Muscle layer of duodenum (tissue), 2 donors: ENCODE results near the gene ZDHHC3.

Experiments used
- H3K27ac ChIP-seq: one replicate; pipeline ENCODE4 v1.7.0; 2013; ENCODE audit warnings: mild to moderate bottlenecking, low read length
- H3K27me3 ChIP-seq: one replicate; pipeline ENCODE4 v1.7.0; 2013; ENCODE audit warnings: low read depth, mild to moderate bottlenecking, control low read depth, low read length
- H3K36me3 ChIP-seq, 2 donors: one replicate each; pipeline ENCODE4 v1.7.0; 2013; ENCODE audit warnings: low read length in 2 of 2, control low read depth in 1 of 2, mild to moderate bottlenecking in 1 of 2; ENCODE audit not compliant: insufficient read depth in 2 of 2, control insufficient read depth in 1 of 2
- H3K4me1 ChIP-seq, 2 donors: one replicate each; pipeline ENCODE4 v1.7.0; 2013; ENCODE audit warnings: low read length in 2 of 2, mild to moderate bottlenecking in 2 of 2, control low read depth in 1 of 2, moderate library complexity in 1 of 2; ENCODE audit not compliant: insufficient read depth in 2 of 2, control insufficient read depth in 1 of 2
- H3K4me3 ChIP-seq, 2 donors: one replicate each; pipeline ENCODE4 v1.7.0; 2013; ENCODE audit warnings: low read length in 2 of 2, low read depth in 1 of 2, mild to moderate bottlenecking in 1 of 2
- H3K9me3 ChIP-seq, 2 donors: one replicate each; pipeline ENCODE4 v1.7.0; 2013; ENCODE audit warnings: low read length in 2 of 2, control low read depth in 1 of 2, mild to moderate bottlenecking in 1 of 2; ENCODE audit not compliant: control insufficient read depth in 1 of 2
- donor health status: healthy.

ZDHHC3 gene

DNA sequence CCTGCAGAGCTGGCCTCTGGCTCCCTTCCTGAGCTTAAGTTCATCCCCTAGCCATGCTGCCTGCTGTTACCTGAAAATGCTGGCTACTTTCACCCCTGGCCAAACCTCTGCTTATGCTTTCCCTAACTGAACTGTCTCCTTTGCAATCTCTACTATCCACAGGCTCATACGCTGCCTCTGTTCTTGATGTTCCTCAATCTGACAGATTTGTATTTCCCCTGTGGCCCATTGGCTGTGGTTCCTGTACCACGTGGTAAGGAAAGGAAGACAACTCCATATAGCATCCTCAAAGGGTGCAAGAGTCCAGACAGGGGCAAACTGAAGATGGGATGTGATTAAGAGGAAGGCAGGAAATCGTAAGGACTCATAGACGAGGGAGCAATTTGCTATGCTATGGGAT is 68.4 kb downstream of the ZDHHC3 start:
- Histone ChIP-seq H3K9me3 (no peaks in the 10 kb centered on the region), H3K4me1 (no peaks in the 10 kb centered on the region), H3K27me3 (no peaks in the 10 kb centered on the region), H3K27ac (no peak overlapping the region), H3K4me3 (no peak overlapping the region), H3K36me3 (no peaks in the 10 kb centered on the region)

DNA sequence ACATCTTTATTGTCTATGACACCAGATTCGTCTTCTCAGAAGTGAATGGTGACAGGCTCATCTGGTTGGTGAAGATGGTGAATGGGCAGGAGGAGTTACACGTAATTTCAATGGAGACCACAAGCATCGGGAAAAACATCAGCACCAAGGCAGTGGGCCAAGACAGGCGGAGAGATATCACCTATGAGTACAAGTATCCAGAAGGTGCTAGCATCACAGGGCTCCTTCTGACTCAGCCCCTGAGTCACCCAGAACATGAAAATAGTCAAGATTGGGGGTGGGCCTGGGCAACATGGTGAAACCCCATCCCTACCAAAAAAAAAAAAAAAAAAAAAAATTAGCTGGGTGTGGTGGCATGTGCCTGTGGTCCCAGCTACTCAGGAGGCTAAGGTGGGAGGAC is 69.0 kb downstream of the ZDHHC3 start:
- no peak overlapping the region for H3K4me3 ChIP-seq
- H3K27me3 ChIP-seq, result no peaks in the 10 kb centered on the region
- H3K9me3 ChIP-seq, result no peaks in the 10 kb centered on the region
- H3K36me3 ChIP-seq, result no peaks in the 10 kb centered on the region
- no peaks in the 10 kb centered on the region for H3K4me1 ChIP-seq
- H3K27ac ChIP-seq, result no peak overlapping the region

- H3K4me1 ChIP-seq, result no peaks in the 10 kb centered on the region
- no peaks in the 10 kb centered on the region for H3K27me3 ChIP-seq
- no peak overlapping the region for H3K27ac ChIP-seq
- no peaks in the 10 kb centered on the region for H3K36me3 ChIP-seq
- no peaks in the 10 kb centered on the region for H3K9me3 ChIP-seq
- H3K4me3 ChIP-seq, result no peak overlapping the region
Measured at GRCh38 chr3:44905446-44906157, 70.4 kb downstream of the ZDHHC3 start.

DNA sequence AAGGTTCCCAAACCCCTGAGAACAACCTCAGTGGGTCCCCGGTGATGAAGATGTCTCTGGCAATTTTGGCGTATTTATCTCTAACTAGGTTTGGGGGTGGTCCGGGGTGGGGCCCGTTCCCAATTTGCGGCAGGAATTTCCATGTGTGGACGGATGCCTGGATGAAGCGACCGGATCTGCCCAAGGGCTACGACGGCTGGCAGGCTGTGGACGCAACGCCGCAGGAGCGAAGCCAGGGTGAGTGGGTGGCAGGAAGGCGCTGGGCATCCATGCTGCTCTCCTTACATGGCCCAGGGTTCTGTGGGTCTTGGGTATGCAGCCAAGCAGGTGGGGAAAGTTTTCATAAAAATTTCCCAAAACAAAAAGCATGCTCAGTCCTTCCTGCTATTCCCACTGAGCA is 72.2 kb downstream of the ZDHHC3 start:
- Histone ChIP-seq H3K36me3 (no peaks in the 10 kb centered on the region), H3K4me3 (no peak overlapping the region), H3K9me3 (no peaks in the 10 kb centered on the region), H3K4me1 (no peaks in the 10 kb centered on the region), H3K27me3 (no peaks in the 10 kb centered on the region), H3K27ac (no peak overlapping the region)

GRCh38 chr3:44903314-44903713 is 72.7 kb downstream of the ZDHHC3 start:
- no peaks in the 10 kb centered on the region for H3K27me3 ChIP-seq

GRCh38 chr3:44902628-44903027 is 73.3 kb downstream of the ZDHHC3 start:
- Histone ChIP-seq H3K36me3 (no peaks in the 10 kb centered on the region), H3K9me3 (no peaks in the 10 kb centered on the region), H3K27ac (no peak overlapping the region), H3K27me3 (no peaks in the 10 kb centered on the region), H3K4me3 (no peak overlapping the region), H3K4me1 (no peaks in the 10 kb centered on the region)

More at GRCh38 chr3:44903314-44903713, 72.7 kb downstream of the ZDHHC3 start:
- Histone ChIP-seq H3K4me1 (no peaks in the 10 kb centered on the region), H3K4me3 (no peak overlapping the region), H3K36me3 (no peaks in the 10 kb centered on the region), H3K9me3 (no peaks in the 10 kb centered on the region), H3K27ac (no peak overlapping the region)

GRCh38 chr3:44899683-44900367 is 76.1 kb downstream of the ZDHHC3 start:
- Histone ChIP-seq H3K27ac (no peak overlapping the region), H3K36me3 (no peaks in the 10 kb centered on the region), H3K27me3 (no peaks in the 10 kb centered on the region), H3K9me3 (no peaks in the 10 kb centered on the region), H3K4me3 (no peak overlapping the region), H3K4me1 (no peaks in the 10 kb centered on the region)

DNA sequence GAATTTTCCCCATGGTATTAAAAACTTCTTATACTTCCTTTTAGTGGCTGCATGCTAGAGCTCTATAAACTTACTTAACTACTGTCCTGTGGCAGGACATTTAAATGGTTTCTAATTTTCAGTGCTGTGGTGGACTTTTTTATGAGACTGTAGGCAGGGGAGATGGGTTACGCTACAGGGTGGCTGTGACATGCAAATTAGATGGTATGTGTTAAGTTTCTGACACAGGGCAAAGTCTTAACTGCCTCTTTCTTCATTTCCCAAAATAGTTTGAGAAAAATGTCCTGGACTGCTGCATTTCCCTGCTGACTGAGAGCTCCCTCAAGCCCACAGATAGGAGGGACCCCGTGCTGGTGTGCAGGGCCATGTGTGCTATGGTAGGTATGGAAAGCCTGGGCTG is 79.5 kb downstream of the ZDHHC3 start:
- H3K4me1 ChIP-seq, result no peaks in the 10 kb centered on the region
- H3K27me3 ChIP-seq, result no peaks in the 10 kb centered on the region
- no peak overlapping the region for H3K27ac ChIP-seq
- no peaks in the 10 kb centered on the region for H3K9me3 ChIP-seq
- no peaks in the 10 kb centered on the region for H3K36me3 ChIP-seq
- H3K4me3 ChIP-seq, result no peak overlapping the region

DNA sequence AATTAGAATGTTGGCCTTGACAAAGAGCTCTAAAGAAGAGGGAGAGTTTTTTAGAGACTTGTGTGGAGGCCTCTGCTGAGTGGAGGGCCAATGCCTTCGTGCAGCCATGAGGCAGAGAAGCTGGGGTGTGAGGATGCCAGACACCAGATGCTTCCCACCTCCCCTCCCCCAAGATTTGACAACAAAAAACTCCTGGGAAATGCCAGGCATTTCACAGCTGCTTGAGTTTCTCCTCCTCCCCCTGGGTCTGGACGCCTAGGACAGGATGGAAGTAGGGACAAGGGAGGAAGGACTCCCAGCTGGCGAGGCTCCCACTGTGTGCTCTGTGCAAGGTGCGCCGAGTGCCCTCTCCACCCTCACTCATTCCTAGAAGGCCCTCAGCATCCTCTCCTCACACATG is 81.5 kb downstream of the ZDHHC3 start:
- H3K4me3 ChIP-seq, result no peak overlapping the region
- H3K27me3 ChIP-seq, result no peaks in the 10 kb centered on the region

GRCh38 chr3:44893097-44893496 is 82.9 kb downstream of the ZDHHC3 start:
- H3K27me3 ChIP-seq, result no peaks in the 10 kb centered on the region
- H3K9me3 ChIP-seq, result no peaks in the 10 kb centered on the region
- H3K36me3 ChIP-seq, result no peaks in the 10 kb centered on the region
- H3K4me3 ChIP-seq, result no peak overlapping the region
- no peak overlapping the region for H3K27ac ChIP-seq
- no peaks in the 10 kb centered on the region for H3K4me1 ChIP-seq

More for the DNA sequence above, 81.5 kb downstream of the ZDHHC3 start:
- H3K27ac ChIP-seq, result no peak overlapping the region
- H3K9me3 ChIP-seq, result no peaks in the 10 kb centered on the region
- H3K4me1 ChIP-seq, result no peaks in the 10 kb centered on the region
- H3K36me3 ChIP-seq, result no peaks in the 10 kb centered on the region

- no peaks in the 10 kb centered on the region for H3K36me3 ChIP-seq
- H3K9me3 ChIP-seq, result no peaks in the 10 kb centered on the region
- H3K4me3 ChIP-seq, result no peak overlapping the region
- H3K27ac ChIP-seq, result no peak overlapping the region
- no peaks in the 10 kb centered on the region for H3K27me3 ChIP-seq
- no peaks in the 10 kb centered on the region for H3K4me1 ChIP-seq
Measured at GRCh38 chr3:44892689-44893088, 83.3 kb downstream of the ZDHHC3 start.

GRCh38 chr3:44890852-44891251 is 85.1 kb downstream of the ZDHHC3 start:
- Histone ChIP-seq H3K4me1 (no peaks in the 10 kb centered on the region), H3K36me3 (no peaks in the 10 kb centered on the region), H3K27ac (no peak overlapping the region), H3K27me3 (no peaks in the 10 kb centered on the region), H3K4me3 (no peak overlapping the region), H3K9me3 (no peaks in the 10 kb centered on the region)
